Neural cell (in vitro differentiated cells): ENCODE measurements around the gene AHRR. TPM values are rescaled to one million over a fixed set of nuclear protein-coding genes. Genes with fewer than 3 reads are reported as not detected.

Source experiments
- H2AFZ ChIP-seq: fragments of 200-600, 300-800 bp; sonication (generic), shearing (Covaris generic); 2 replicates; pipeline ENCODE4 v1.6.0; 2014; ENCODE audit warnings: low read depth, mild to moderate bottlenecking, antibody characterized with exemption, low read length, moderate library complexity
- H3F3A ChIP-seq: fragments of 200-600 bp; shearing (Covaris generic); 2 replicates; pipeline ENCODE4 v1.6.1; 2016; ENCODE audit warnings: mild to moderate bottlenecking, moderate library complexity, mixed read lengths, antibody characterized with exemption, low read length; ENCODE audit not compliant: insufficient read depth, poor library complexity, severe bottlenecking
- H3K27ac ChIP-seq: fragments of 200-600, 300-800 bp; sonication (generic), shearing (Covaris generic); 2 replicates; pipeline ENCODE4 v1.5.1; 2014; ENCODE audit warnings: mild to moderate bottlenecking, low read length, moderate library complexity
- H3K27me3 ChIP-seq: fragments of 300-800, 200-600 bp; sonication (generic), shearing (Covaris generic); 2 replicates; pipeline ENCODE4 v1.6.0; 2014; ENCODE audit warnings: mild to moderate bottlenecking, low read depth, low read length, moderate library complexity; ENCODE audit not compliant: insufficient read depth
- H3K36me3 ChIP-seq: fragments of 300-800, 200-600 bp; sonication (generic), shearing (Covaris generic); 2 replicates; pipeline ENCODE4 v1.5.1; 2014; ENCODE audit warnings: mild to moderate bottlenecking, antibody characterized with exemption, low read length, moderate library complexity; ENCODE audit not compliant: insufficient read depth
- H3K4me2 ChIP-seq: fragments of 300-800, 200-600 bp; sonication (generic), shearing (Covaris generic); 2 replicates; pipeline ENCODE4 v1.6.0; 2014; ENCODE audit warnings: mild to moderate bottlenecking, low read length
- H3K4me3 ChIP-seq: fragments of 300-800, 200-600 bp; sonication (generic), shearing (Covaris generic); 2 replicates; pipeline ENCODE4 v1.5.1; 2014; ENCODE audit warnings: mild to moderate bottlenecking, low read length, moderate library complexity
- H3K79me2 ChIP-seq: fragments of 200-600 bp; shearing (Covaris generic); replicated peaks from 2 replicates; pipeline ENCODE4 v1.6.0; 2014; ENCODE audit warnings: mild to moderate bottlenecking, low read length, moderate library complexity; ENCODE audit not compliant: insufficient read depth
- H3K9ac ChIP-seq: fragments of 300-800, 200-600 bp; sonication (generic), shearing (Covaris generic); 2 replicates; pipeline ENCODE4 v1.6.1; 2016; ENCODE audit warnings: mild to moderate bottlenecking, low read length, mixed read lengths
- H3K9me2 ChIP-seq: fragments of 200-600 bp; shearing (Covaris generic); 2 replicates; pipeline ENCODE4 v1.6.1; 2016; ENCODE audit warnings: mild to moderate bottlenecking, low read length, mixed read lengths; ENCODE audit not compliant: insufficient read depth
- H3K9me3 ChIP-seq: fragments of 200-600, 300-800 bp; sonication (generic), shearing (Covaris generic); 2 replicates; pipeline ENCODE4 v1.6.1; 2016; ENCODE audit warnings: mild to moderate bottlenecking, mixed run types, low read length, moderate library complexity, mixed read lengths
- H4K20me1 ChIP-seq: fragments of 200-600 bp; shearing (Covaris generic); 2 replicates; pipeline ENCODE4 v1.6.1; 2016; ENCODE audit warnings: mild to moderate bottlenecking, mixed run types; ENCODE audit not compliant: insufficient read depth
- CTCF ChIP-seq: fragments of 450-650 bp; IDR thresholded peaks from 2 replicates; pipeline ENCODE4 v1.5.1; 2014; ENCODE audit warnings: antibody characterized with exemption, mild to moderate bottlenecking, moderate library complexity; ENCODE audit not compliant: poor library complexity, severe bottlenecking
- EP300 ChIP-seq: fragments of 450-650 bp; conservative IDR thresholded peaks from 2 replicates; pipeline ENCODE4 v1.6.1; 2014; ENCODE audit warnings: antibody characterized with exemption, mild to moderate bottlenecking, moderate library complexity; ENCODE audit not compliant: poor library complexity, severe bottlenecking
- EZH2 ChIP-seq: fragments of 200-600, 300-800 bp; shearing (Covaris generic), sonication (generic); IDR thresholded peaks from 2 replicates; pipeline ENCODE4 v1.6.1; 2014; ENCODE audit warnings: antibody characterized with exemption, low read length, borderline replicate concordance, mild to moderate bottlenecking; ENCODE audit not compliant: insufficient read depth, poor library complexity, severe bottlenecking
- MXI1 ChIP-seq: fragments of 450-650 bp; conservative IDR thresholded peaks from 2 replicates; pipeline ENCODE4 v1.6.1; 2014; ENCODE audit warnings: antibody characterized with exemption, mild to moderate bottlenecking; ENCODE audit not compliant: poor library complexity, severe bottlenecking
- POLR2AphosphoS5 ChIP-seq: IDR thresholded peaks from 2 replicates; pipeline ENCODE4 v1.6.1; 2012
- RAD21 ChIP-seq: fragments of 450-650 bp; conservative IDR thresholded peaks from 2 replicates; pipeline ENCODE4 v1.6.1; 2014; ENCODE audit warnings: antibody characterized with exemption, mild to moderate bottlenecking, moderate library complexity
- REST ChIP-seq: IDR thresholded peaks from 2 replicates; pipeline ENCODE4 v1.6.1; 2012; ENCODE audit warnings: borderline replicate concordance
- SMC3 ChIP-seq: fragments of 450-650 bp; conservative IDR thresholded peaks from 2 replicates; pipeline ENCODE4 v1.6.1; 2014; ENCODE audit warnings: antibody characterized with exemption, mild to moderate bottlenecking, moderate library complexity; ENCODE audit not compliant: poor library complexity
- TAF1 ChIP-seq: IDR thresholded peaks from 2 replicates; pipeline ENCODE4 v1.6.1; 2012; ENCODE audit warnings: low read depth
- polyA plus RNA-seq: library from polyadenylated mRNA; depleted of rRNA; stranded (reverse); fragments of >200 nt; gene quantifications from 2 replicates; pipeline ENCODE4 v1.2.3, GENCODE V29; 2014

The AHRR gene
- polyA plus RNA-seq, 1 donor from 2014 or later = 0.26 TPM

GRCh38 chr5:353612-354580 lies 32.4 kb downstream of the AHRR start:
- Histone ChIP-seq H3K36me3 (no peaks in the 10 kb centered on the region), H3K4me2 (no peak overlapping the region), H2AFZ (no peak overlapping the region), H3K9me3 (no peaks in the 10 kb centered on the region), H3K9ac (no peak overlapping the region), H3K27ac (no peak overlapping the region), H3K9me2 (no peaks in the 10 kb centered on the region), H4K20me1 (no peaks in the 10 kb centered on the region), H3F3A (no peaks in the 10 kb centered on the region), H3K27me3 (no peaks in the 10 kb centered on the region), H3K79me2 (no peaks in the 10 kb centered on the region), H3K4me3 (no peak overlapping the region)
- TF ChIP-seq EP300 = no peak
- no peak for TF ChIP-seq MXI1
- no peak for TF ChIP-seq TAF1
- no peak for TF ChIP-seq SMC3
- no peak for TF ChIP-seq REST
- TF ChIP-seq EZH2 = no peak
- TF ChIP-seq RAD21 = no peak
- TF ChIP-seq CTCF = no peak
- no peak for TF ChIP-seq POLR2AphosphoS5

- no peak overlapping the region for H3K27ac ChIP-seq
- no peaks in the 10 kb centered on the region for H3K36me3 ChIP-seq
- H3K4me3 ChIP-seq = no peak overlapping the region
- no peak overlapping the region for H3K9ac ChIP-seq
- no peaks in the 10 kb centered on the region for H3K79me2 ChIP-seq
- TF ChIP-seq EZH2 (no peak), SMC3 (no peak), CTCF (no peak), TAF1 (no peak), MXI1 (no peak), POLR2AphosphoS5 (no peak), EP300 (no peak), REST (no peak), RAD21 (no peak)
- H4K20me1 ChIP-seq = no peaks in the 10 kb centered on the region
- no peaks in the 10 kb centered on the region for H3K9me2 ChIP-seq
- H3K4me2 ChIP-seq = no peak overlapping the region
- no peaks in the 10 kb centered on the region for H3K27me3 ChIP-seq
- H3F3A ChIP-seq = no peaks in the 10 kb centered on the region
- H2AFZ ChIP-seq = no peak overlapping the region
- H3K9me3 ChIP-seq = no peaks in the 10 kb centered on the region
These were observed 33.3 kb downstream of the AHRR start for GRCh38 chr5:354581-355378.
